ENCODE results near the gene APOO.

GRCh38 chrX:23838953-23839352 lies 68.8 kb downstream of the APOO start:
- TF ChIP-seq, protein P1, sequence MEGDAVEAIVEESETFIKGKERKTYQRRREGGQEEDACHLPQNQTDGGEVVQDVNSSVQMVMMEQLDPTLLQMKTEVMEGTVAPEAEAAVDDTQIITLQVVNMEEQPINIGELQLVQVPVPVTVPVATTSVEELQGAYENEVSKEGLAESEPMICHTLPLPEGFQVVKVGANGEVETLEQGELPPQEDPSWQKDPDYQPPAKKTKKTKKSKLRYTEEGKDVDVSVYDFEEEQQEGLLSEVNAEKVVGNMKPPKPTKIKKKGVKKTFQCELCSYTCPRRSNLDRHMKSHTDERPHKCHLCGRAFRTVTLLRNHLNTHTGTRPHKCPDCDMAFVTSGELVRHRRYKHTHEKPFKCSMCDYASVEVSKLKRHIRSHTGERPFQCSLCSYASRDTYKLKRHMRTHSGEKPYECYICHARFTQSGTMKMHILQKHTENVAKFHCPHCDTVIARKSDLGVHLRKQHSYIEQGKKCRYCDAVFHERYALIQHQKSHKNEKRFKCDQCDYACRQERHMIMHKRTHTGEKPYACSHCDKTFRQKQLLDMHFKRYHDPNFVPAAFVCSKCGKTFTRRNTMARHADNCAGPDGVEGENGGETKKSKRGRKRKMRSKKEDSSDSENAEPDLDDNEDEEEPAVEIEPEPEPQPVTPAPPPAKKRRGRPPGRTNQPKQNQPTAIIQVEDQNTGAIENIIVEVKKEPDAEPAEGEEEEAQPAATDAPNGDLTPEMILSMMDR (IDR thresholded peaks at IDR 0.05) = no peak
- TF ChIP-seq POLR2A (IDR thresholded peaks at IDR 0.05) = no peak
